ENCODE measurements around the gene SAP30.

DNA sequence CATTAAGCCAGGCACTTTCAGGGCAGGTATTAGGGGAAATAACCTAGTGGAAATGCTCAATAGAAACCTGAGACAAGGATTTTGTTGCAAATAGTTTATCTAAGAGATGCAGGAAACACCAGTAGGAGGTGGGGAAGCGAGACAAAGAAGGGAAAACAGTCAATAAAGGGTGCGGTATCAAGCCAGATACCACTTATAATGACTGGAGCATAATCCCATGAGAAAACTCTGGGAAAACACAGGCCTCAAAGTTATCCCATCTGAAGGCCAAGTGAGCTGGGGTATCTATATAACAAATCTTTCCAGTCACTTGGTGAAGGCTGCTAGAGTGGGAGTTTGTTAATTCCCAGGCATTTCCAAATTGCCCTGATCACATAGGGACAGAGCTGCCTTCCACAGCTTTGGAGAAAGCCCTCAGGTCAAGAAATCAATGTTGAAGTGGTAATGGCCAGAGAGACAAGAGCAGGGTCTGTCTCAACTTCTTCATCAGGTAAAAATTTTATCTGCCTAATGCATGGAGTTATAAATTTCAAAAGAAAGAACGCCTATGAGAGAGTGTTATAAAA is 26.8 kb upstream of the SAP30 start:
- TF ChIP-seq TAF1 (IDR thresholded peaks at IDR 0.05; ENCODE audit: low read depth), result no peak
- TF ChIP-seq, protein P1, sequence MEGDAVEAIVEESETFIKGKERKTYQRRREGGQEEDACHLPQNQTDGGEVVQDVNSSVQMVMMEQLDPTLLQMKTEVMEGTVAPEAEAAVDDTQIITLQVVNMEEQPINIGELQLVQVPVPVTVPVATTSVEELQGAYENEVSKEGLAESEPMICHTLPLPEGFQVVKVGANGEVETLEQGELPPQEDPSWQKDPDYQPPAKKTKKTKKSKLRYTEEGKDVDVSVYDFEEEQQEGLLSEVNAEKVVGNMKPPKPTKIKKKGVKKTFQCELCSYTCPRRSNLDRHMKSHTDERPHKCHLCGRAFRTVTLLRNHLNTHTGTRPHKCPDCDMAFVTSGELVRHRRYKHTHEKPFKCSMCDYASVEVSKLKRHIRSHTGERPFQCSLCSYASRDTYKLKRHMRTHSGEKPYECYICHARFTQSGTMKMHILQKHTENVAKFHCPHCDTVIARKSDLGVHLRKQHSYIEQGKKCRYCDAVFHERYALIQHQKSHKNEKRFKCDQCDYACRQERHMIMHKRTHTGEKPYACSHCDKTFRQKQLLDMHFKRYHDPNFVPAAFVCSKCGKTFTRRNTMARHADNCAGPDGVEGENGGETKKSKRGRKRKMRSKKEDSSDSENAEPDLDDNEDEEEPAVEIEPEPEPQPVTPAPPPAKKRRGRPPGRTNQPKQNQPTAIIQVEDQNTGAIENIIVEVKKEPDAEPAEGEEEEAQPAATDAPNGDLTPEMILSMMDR (IDR thresholded peaks at IDR 0.05; ENCODE audit: poor library complexity, severe bottlenecking), result no peak
- TF ChIP-seq EP300 (conservative IDR thresholded peaks at IDR 0.05; ENCODE audit: poor library complexity, severe bottlenecking), result no peak
- TF ChIP-seq EZH2 (IDR thresholded peaks at IDR 0.05; ENCODE audit: borderline replicate concordance, insufficient read depth, low read length, poor library complexity, severe bottlenecking), result no peak
- TF ChIP-seq POLR2AphosphoS5 (IDR thresholded peaks at IDR 0.05), result no peak
- TF ChIP-seq RAD21 (conservative IDR thresholded peaks at IDR 0.05), result no peak

Data from neural cell (in vitro differentiated cells).